CD4-positive, alpha-beta T cell treated with Interferon alpha-2 for 1 hour (primary cell): Measurements from ENCODE around the gene RIPK3.
"Not testable (repeated sequence)": the region's sequence is repeated elsewhere in the genome, so short reads cannot be mapped to it uniquely, and the experiment has no call there.

Source experiments
- DNase-seq, 2 donors: peaks; one replicate each; pipeline ENCODE4 v3.0.0-alpha.2; 2020 to 2022

RIPK3 gene

DNA sequence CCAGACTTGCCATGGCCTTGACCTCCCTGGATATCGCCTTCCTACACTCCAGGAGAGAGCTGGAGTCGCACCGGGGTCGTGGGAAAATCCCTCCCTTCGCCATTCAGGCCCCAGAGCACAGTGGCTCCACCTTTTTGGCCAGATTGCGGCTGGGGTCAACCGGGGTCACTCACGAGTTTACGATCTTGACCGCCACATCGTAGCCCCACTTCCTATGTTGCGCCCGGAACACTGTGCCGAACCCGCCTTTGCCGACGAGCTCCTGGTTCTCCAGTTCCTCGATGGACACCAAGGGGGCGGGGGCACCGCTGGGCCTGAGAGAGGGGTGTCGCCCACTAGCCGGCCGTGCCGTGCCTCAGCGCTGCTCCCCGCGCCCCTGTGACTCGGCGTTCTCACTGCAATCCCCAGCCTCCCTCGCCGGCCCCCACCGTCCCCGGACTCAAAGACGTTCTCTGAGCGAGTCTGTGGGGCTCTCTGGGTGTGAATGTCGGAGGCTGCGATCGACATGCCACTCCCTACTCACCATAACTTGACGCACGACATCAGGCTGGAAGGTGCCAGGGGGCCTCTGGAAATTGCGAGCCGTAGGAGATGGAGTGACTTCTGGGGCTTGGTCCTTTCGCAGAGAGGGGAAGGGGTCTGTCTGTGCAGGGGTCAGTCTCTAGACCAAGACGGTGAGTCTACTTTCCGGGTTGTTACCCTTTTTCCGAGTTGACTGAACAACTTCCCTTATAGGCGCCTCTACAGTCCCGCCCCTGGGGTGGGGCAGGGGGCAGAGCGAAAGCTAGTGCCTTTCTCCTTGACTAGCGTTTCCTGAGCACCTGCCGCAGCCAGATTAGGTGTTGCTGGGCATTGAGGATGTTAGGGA is at the start of gene RIPK3:
TSS of gene RIPK3 (minus strand) at position 708 of the 868 bp plus-strand sequence. CDS start at position 543, 165 bp downstream.
- peak; percentile 61 to 74 for DNase-seq

DNA sequence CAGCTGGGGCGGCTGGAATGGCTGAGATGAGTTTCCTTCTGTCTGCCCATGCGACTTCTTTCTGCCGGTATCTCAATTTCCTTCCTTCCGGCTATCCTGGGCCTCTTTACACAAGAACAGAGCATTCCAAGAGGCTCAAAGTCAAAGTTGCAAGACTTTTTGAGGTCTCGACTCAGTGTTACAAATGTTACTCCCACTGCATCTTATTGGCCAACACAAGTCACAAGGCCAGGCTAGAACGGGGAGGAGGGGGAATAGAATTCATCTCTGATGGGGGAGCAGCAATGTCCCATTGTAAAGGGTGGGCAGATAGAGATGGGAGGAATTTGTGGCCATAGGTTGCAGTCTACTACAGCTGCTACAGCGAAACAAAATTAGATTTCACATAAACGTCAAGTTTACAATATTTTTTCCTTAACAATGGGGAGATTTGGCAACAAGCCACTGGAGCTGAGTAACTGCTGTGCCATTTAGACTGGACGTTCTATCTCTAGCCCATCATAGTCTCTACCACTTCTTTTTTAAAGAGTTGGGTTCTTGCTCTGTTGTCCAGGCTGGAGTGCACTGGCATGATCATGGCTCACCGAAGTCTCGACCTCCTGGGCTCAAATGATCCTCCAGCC is 49.5 kb upstream of the RIPK3 start:
- no peak for DNase-seq

DNA sequence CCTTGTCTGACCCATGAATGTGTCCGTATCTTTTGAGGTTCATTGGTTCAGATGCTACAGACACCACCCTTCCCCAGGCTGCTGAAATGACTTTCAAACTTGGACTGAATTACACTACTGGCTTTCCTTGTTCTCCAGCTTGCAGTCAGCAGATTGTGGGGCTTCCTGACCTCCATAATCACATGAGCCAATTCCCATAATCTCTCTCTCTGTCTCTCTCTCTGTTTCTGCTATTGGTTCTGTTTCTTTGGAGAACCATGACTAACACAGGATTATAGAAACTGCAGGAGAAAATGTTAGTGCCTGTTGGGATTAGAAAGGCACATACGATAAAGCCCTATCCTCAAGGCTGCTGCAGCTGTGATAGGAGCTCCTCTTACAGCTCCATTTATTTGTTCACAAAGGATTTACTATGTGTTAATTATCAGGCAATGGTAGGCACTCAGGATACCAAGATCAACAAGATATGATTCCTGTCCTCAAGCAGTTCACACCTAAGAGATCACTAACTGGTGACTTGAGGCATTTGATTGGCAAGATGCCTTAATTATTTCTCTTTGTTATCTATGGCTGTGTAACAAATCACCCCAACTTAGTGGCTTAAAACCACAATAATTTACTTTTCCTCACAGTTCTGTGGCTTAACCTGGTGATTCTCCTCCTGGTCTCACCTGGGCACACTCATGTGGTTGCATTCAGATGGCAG is 48.8 kb upstream of the RIPK3 start:
- no peak for DNase-seq

DNA sequence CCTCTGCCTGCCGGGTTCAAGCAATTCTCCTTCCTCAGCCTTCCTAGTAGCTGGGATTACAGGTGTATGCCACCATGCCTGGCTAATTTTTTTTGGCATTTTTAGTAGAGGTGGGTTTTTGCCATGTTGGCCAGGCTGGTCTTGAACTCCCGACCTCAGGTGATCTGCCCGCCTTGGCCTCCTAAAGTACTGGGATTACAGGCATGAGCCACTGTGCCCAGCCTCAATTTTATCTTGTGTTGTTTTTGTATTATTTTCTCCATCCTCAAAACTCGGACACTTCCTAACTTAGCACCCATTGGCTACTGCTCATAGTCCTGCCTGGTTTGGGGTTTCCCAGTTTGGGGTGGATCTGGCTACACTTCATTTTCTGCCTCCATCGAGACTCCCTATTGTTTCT is 47.8 kb upstream of the RIPK3 start:
- not testable (repeated sequence) for DNase-seq

DNA sequence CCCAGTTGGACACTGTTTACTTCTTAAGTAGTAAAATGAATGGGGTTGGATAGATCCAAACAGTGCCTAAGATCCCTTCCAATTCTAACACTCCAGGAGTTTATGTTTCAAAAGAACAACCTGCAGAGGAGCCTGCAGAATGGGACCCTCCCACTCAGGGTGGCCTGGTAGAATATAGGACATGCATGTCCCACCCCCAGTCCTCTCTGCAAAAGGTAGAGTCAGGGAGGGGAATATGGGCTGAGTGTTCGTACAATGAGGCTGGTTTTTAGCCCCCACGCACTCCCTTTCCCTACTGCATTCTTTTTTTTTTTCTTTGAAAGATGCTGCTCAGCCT is 47.2 kb upstream of the RIPK3 start:
- DNase-seq = no peak

DNA sequence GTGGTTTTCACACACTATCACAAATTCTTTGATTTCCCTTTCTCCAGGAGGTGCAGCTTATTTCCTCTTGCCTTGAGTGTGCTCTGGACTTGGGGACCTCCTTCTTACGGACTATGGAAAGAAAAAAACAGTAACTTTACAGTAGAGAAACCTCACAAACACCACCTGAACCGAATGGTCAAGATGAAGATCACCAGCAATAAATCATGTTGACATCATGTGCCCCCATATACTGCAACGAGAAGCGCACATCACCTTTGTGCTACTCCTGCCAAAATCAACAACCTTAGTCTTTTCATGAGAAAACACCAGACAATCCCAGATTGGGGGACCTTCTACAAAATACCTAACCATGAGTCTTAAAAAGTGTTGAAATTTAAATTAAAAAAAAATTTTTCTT is 45.7 kb upstream of the RIPK3 start:
- no peak for DNase-seq

DNA sequence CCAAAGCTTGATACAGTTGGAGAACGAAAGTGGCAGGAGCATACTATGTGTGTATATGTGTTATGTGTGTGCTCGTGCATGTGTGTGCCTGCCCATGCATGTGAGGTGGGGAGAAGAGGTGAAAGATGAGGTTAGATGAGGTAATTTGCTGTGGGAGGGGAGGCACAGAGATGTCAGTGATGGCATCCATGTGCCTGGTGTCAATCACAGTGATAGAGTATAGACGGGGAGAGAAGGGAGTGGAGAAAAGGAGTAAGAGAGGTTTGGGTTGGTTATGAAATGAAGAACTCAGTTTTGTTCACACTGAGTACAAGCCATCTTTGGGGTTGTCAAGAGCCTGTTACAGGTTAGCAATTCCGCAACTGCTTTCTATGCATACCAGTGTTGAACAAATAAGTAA is 44.4 kb upstream of the RIPK3 start:
- no peak for DNase-seq

DNA sequence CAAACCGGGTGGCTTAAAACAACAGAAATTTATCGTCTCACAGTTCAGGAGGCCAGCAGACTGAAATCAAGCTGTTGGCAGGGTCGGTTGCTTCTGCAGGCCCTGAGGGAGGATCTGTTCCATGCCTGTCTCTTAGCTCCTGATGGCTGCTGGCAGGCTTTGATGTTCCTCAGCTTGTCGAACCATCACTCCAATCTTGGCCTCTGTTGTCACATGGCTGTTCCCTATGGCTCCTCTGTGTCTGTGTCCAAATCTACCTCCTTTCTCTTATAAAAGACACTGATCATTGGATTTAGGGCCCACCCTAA is 42.2 kb upstream of the RIPK3 start:
- DNase-seq = no peak

DNA sequence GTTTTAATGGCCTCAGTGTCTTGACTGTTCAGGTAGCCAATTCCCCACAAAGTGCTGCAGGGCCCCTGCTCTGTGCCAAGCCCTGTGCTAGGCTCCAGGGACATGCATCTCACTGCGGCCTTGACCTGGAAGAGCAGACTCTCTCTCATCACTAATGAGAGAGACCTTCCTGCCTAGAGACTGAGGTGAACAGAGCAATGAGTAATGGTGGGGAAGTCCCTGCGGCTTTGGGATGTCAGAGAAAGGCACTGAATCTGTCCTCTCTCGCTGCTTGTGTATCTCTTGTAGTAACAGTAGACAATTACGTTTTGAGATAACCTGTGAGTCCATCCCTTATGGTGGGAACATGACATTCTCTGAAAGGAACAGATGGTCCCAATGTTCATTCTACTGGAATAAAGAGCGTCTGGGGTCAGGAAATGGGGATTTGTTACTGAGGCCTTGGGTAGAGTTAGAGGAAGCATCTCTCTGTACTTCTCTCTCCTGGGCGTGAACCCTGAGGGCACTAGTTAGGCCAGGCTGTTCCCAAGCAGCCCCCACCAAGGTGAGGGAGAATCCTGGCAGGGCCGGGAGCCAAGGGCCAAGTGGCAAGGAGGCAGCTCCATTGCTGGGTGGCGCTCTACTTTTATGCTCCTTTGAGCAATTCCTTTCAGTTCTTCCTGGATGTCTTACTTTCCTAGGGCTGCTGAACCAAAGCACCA is 41.7 kb upstream of the RIPK3 start:
- no peak for DNase-seq

DNA sequence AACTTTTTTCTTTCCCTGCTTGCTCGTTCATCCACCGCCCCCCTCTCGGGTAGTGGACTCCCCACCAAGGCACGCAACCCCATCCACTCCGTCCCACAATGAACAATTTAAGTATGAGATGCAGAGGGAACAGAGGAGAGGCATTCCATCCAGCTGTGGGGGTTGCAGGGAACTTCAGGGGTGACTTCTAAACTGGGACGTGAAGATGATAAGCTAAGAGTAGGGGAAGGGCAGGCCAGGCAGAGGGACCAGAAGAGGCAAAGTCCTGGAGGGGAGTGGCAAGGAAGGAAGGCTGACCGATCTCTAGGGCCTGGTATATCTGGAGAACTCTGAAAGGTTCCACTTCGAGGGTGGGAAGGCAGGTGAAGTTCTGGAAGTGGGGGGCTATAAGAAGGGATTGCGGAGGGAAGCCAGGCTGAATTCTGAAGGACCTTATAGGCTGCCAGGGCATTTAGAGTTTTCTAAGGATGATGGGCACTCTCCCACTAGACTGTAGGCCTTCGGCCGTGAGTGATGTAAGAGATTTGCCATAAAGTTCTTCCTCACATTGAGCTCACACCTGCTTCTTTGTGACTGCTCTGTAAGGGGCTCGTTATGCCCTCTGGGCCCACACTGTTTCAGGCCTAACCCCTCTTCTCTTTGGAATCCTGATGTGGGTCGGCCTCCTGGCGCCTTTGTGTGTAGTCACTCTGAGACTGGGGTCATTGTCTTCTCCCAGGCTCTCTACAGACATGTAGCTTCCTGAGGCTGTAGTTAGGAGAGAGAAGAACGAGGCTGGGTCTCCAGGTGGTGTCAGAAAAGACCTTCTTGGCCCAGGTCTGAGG is 40.3 kb upstream of the RIPK3 start:
- no peak for DNase-seq

DNA sequence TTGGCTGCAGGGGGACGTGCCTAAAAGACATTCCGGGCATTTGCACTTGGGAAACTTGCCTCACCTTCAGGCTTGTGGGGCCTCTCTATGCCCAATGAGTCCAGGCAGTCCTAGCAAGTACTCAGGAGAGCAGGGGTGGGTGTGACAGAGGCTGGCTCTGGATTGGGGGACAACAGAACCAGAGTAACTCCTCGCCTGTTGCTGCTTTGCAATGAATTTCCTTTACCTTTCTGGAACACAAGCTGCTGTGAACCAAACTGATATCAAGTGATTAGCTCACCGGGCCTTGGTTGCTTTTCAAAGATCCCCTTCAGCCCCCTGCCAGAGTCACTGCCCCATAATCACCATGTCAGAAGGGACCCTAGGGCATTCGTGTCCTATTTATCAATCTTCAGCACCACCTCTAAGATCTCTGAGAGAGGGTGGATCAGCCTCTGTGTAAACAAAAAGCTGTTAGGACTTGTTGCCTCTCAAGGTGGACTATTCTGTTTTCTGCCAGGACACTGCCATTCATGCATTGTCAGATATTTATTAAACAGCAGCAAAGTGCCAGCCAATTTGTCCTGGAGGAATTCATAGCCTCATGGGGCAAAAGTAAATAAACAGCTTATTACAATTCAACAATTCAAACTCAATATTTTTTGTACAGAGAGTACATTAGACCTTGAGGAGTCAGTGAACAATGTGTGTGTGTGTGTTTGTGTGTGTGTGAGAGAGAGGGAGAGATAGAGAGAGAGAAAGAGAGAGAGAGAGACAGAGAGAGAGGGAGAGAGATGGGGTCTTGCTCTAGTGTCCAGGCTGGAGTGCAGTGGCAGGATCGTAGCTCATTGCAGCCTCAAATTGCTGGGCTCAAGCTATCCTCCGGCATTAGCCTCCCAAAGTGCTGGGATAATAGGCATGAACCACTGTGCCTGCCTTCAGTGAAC is 39.5 kb upstream of the RIPK3 start:
- no peak for DNase-seq

DNA sequence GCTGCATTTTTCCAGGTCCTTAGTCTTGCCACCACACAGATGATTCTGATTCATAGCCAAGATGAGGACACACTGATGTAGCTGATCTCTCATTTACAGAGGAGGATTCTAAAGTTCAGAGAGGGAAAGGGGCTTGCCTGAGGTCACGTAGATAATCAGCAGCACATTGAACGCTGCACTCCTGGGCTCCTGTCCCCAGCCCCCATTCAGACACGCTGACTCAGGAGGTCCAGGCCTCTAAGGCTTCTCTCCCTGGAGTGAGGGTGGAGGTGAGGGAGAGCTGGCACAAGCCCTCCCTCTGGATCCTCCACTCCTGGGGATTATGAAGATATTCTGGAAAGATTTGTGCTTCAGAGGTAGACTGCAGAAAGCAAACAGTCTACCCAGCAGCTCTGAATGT is 38.5 kb upstream of the RIPK3 start:
- DNase-seq = no peak

DNA sequence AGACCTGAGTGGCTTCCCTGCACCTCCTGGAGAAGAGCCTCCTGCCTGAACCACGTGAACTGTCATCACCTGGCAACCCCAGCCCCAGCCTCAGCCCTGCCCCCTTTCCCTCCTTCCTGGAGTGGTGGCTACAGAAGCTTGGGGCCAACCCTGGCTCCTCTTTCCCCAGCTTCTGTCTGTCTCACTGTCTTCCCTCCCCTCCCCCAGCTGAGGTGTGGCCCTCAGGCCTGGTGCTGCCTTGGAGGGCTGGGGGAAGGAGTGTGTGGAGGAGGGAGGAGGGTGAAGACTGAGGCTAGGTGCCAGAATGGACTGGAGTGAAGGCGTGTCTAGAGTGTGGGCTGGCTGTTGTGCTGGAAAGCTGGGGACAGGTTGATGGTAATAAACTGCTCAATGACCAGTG is 37.9 kb upstream of the RIPK3 start:
- DNase-seq = no peak

DNA sequence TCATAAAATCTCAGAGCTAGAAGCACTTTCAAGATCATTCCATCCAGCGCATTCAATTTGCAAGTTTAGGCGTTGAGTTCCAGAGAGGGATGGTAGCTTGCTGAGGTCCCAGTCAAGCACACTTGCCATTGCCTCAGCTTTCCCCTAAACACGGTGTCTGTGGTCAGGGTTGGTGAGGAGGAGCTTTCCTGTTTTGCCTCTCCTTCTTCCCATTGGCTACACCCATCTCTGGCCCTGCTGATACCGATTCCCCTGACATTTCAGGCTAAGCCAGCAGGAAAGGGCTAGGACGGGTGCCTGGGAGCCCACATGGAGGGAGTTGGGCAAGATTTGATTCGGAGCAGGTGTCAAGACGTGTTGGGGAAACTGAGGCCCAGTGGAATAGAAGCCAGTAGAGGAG is 37.3 kb upstream of the RIPK3 start:
- no peak for DNase-seq

DNA sequence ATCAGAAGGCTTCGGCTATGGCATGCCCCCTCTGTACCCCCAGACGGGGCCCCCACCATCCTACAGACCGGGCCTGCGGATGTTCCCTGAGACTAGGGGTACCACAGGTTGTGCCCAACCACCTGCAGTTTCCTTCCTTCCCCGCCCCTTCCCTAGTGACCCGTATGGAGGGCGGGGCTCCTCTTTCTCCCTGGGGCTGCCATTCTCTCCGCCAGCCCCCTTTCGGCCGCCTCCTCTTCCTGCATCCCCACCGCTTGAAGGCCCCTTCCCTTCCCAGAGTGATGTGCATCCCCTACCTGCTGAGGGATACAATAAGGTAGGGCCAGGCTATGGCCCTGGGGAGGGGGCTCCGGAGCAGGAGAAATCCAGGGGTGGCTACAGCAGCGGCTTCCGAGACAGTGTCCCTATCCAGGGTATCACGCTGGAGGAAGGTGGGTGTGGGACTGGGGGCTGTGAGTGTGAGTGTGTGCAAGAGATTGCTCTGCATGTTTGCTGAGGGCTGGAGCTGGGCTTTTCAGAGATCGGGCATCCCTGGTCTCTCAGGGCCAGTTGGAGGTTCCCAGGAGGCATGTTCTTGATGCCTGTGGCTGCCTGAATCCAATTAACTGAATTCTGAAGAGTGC is 36.8 kb upstream of the RIPK3 start:
- DNase-seq = no peak

DNA sequence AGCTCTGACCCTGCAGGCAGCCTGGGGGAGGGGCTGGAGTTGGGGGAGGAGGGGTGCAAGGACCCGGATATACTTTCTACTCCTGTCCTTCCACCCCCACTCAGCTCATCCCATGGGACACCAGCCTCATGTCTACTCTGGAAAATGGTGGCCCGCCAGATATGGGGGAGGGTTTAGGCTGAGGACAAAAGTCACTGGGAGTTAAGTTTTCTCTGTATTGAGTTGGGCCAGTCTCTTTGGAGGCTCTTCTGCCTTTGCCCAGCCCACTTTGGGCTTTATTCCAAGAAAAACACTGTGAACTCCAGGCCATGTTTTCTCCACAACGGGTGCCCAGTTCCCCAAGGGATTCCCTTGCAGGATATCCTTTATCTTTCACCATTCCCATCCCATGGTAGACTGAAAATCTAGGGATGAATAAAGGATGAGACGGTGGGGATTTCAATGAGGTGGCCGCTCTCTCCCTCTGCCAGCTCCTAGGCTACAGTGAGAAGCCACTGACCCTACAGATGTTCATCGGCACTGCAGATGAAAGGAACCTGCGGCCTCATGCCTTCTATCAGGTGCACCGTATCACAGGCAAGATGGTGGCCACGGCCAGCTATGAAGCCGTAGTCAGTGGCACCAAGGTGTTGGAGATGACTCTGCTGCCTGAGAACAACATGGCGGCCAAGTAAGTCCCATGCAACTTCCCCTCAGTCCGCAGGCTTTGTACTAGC is 33.1 kb upstream of the RIPK3 start:
- no peak for DNase-seq

DNA sequence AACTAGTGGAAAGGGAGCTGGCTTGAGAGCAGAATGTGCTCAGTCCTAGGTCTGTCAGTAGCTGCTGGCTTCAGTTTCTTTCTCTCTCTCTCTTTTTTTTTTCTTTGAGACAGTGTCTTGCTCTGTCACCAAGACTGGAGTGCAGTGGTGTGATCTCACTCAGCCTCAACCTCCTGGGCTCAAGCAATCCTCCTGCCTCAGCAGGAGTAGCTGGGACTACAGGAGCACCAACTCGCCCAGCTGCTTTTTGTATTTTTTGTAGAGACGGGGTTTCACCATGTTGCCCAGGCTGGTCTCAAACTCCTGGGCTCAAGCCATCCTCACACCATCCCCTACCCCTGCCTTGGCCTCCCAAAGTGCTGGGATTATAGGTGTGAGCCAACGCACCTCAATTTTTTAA is 31.8 kb upstream of the RIPK3 start:
- DNase-seq = not testable (repeated sequence)

DNA sequence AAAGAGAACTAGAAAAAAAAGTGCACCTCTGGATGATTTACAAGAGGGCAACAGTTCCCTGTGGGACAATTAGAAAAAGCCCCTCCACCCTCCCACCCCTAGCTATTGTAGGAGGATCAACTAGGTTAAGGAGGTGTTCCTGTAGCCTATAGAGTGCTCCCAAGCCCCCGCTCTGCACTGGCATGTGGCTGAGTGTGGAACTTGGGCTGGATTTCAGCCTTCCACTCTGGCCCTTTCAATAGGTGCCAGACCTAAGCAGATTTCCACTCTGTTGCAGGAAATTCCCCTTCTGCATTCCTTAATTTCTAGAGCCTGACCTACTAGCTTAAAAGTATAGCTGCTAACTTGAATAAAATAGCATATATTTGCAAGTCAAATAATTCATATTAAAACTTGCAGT is 31.0 kb upstream of the RIPK3 start:
- DNase-seq = no peak

DNA sequence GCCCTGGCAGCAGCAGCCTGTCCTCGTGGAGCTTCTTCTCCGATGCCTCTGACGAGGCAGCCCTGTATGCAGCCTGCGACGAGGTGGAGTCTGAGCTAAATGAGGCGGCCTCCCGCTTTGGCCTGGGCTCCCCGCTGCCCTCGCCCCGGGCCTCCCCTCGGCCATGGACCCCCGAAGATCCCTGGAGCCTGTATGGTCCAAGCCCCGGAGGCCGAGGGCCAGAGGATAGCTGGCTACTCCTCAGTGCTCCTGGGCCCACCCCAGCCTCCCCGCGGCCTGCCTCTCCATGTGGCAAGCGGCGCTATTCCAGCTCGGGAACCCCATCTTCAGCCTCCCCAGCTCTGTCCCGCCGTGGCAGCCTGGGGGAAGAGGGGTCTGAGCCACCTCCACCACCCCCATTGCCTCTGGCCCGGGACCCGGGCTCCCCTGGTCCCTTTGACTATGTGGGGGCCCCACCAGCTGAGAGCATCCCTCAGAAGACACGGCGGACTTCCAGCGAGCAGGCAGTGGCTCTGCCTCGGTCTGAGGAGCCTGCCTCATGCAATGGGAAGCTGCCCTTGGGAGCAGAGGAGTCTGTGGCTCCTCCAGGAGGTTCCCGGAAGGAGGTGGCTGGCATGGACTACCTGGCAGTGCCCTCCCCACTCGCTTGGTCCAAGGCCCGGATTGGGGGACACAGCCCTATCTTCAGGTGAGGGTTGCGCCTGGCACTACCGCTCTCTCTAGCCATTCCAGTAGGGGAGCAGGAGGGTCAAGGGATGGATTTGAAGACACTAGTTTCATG is 30.3 kb upstream of the RIPK3 start:
- DNase-seq = no peak

DNA sequence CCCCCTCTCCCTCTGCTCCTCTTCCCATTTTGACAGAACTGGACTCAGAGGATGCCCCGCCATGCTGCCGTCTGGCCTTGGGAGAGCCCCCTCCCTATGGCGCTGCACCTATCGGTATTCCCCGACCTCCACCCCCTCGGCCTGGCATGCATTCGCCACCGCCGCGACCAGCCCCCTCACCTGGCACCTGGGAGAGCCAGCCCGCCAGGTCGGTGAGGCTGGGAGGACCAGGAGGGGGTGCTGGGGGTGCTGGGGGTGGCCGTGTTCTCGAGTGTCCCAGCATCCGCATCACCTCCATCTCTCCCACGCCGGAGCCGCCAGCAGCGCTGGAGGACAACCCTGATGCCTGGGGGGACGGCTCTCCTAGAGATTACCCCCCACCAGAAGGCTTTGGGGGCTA is 29.7 kb upstream of the RIPK3 start:
- no peak for DNase-seq
